ENCODE results near the gene PCDHGB2. TPM values are rescaled to one million over a fixed set of nuclear protein-coding genes. Genes with fewer than 3 reads are reported as not detected.

Gene PCDHGB2
- total RNA-seq, 1 donor from 2014 or later: 0.65 TPM

DNA sequence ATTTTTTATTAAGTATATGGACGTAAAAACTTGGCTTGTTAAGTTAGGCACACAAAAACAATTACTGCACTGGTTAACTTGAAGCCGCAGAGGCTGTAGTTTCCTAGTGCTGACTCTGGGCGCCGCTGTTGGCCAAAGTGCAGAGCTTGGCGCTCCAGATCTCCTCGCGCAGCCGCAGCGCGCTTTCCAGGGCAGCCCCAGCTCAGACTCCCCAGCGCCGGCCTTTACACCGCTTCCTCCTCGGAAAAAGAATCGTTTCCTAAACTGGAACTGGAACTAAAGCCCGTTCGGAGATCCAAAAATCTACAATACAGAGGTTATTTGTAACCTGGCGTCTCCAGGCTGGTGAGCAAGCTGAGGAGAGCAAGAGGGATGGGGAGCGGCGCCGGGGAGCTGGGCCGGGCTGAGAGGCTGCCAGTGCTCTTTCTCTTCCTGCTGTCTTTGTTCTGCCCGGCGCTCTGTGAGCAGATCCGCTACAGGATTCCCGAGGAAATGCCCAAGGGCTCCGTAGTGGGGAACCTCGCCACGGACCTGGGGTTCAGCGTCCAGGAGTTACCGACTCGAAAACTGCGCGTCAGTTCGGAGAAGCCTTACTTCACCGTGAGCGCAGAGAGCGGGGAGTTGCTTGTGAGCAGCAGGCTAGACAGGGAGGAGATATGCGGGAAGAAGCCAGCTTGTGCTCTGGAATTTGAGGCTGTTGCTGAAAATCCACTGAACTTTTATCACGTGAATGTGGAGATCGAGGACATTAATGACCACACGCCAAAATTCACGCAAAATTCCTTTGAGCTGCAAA lies 38.2 kb downstream of the PCDHGB2 start, which contains the start of gene PCDHGB5:
Gene PCDHGB5 (plus strand): TSS at position 192 of the 796 bp plus-strand sequence. CDS start 181 bp downstream, at position 373.

DNA sequence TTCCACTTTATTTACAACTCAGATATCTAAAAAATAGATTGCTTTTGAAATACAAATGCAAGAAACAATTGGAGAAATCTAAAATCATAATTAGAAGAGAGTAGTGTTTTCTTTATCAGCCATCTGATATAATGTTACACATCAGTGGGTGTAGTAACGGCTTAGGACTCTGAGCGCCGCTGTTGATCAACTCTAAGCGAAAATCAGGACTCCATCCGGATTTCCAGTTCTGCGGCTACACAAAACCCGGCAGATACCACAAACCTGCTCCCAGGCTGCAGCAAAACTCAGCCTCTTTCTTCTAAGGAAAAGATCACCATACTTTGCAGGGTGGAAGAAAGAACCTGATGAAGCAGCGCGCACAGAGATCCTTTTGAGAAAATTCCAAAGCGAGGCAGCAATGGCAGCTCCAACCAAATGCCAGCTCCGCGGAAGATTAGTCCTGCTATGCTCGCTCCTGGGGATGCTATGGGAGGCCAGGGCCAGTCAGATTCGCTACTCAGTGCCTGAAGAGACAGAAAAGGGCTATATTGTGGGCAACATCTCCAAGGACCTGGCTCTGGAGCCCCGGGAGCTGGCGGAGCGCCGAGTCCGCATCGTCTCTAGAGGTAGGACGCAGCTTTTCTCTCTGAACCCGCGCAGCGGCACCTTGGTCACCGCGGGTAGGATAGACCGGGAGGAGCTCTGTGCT lies 42.9 kb downstream of the PCDHGB2 start, which contains the start of gene PCDHGA9:
Gene PCDHGA9 (plus strand): TSS at position 226 of the 691 bp plus-strand sequence. CDS start 175 bp downstream, at position 401.

DNA sequence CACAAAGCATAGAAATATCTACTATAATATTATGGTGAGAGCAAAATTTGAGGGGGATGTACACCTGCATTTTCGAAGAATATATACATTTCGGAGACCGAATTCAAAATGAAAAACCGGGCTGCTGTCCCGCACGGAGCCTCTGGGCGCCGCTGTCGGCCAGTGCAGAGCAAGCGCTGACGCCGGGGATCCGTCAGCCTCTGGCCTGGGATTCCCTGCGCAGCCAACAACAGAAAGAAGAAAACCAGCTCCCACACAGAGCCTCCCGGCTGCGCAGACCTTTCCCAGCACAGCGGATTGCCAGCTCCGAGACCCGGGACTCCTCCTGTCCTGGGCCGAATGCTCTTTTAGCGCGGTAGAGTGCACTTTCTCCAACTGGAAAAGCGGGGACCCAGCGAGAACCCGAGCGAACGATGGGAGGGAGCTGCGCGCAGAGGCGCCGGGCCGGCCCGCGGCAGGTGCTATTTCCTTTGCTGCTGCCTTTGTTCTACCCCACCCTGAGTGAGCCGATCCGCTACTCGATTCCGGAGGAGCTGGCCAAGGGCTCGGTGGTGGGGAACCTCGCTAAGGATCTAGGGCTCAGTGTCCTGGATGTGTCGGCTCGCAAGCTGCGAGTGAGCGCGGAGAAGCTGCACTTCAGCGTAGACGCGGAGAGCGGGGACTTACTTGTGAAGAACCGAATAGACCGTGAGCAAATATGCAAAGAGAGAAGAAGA lies 48.2 kb downstream of the PCDHGB2 start, which contains the start of gene PCDHGB6:
Gene PCDHGB6 (plus strand): TSS at position 232 of the 716 bp plus-strand sequence. CDS start 182 bp downstream, at position 414.

Other genes starting within 250 kb of the PCDHGB2 start
- gene PCDHB4, start 238.2 kb upstream of the PCDHGB2 start, total RNA-seq: under 0.01 and 0.15 TPM in 2 replicates
- under 0.01 and 0.46 TPM in 2 replicates for gene PCDHB5, start 224.8 kb upstream of the PCDHGB2 start, total RNA-seq
- not detected in 2 replicates for gene PCDHB6, start 209.9 kb upstream of the PCDHGB2 start, total RNA-seq
- under 0.01 TPM in 1 of 2 replicates, not detected in the other for gene PCDHB7, start 187.3 kb upstream of the PCDHGB2 start, total RNA-seq
- under 0.01 and 0.15 TPM in 2 replicates for gene PCDHB8, start 182.2 kb upstream of the PCDHGB2 start, total RNA-seq
- under 0.01 TPM in 2 replicates for gene PCDHB16, start 177.6 kb upstream of the PCDHGB2 start, total RNA-seq
- 0.15 TPM in 1 of 2 replicates, not detected in the other for gene PCDHB9, start 172.8 kb upstream of the PCDHGB2 start, total RNA-seq
- gene PCDHB10, start 167.6 kb upstream of the PCDHGB2 start, total RNA-seq: 0.30 and 0.32 TPM in 2 replicates
- under 0.01 and 0.15 TPM in 2 replicates for gene PCDHB11, start 160.4 kb upstream of the PCDHGB2 start, total RNA-seq
- under 0.01 TPM in 1 of 2 replicates, not detected in the other for gene PCDHB12, start 151.3 kb upstream of the PCDHGB2 start, total RNA-seq
- 0.15 and 0.65 TPM in 2 replicates for gene PCDHB13, start 146.1 kb upstream of the PCDHGB2 start, total RNA-seq
- 0.61 and 0.65 TPM in 2 replicates for gene PCDHB14, start 136.7 kb upstream of the PCDHGB2 start, total RNA-seq
- 0.32 and 0.46 TPM in 2 replicates for gene PCDHB15, start 114.6 kb upstream of the PCDHGB2 start, total RNA-seq
- gene SLC25A2, start 55.9 kb upstream of the PCDHGB2 start, total RNA-seq: 0.15 TPM in 1 of 2 replicates, not detected in the other
- gene TAF7, start 39.2 kb upstream of the PCDHGB2 start, total RNA-seq: 76.7 and 85.6 TPM in 2 replicates
- gene PCDHGA1, start 29.5 kb upstream of the PCDHGB2 start, total RNA-seq: under 0.01 and 0.32 TPM in 2 replicates
- gene PCDHGA2, start 21.2 kb upstream of the PCDHGB2 start, total RNA-seq: 0.46 and 0.65 TPM in 2 replicates
- 0.15 and 0.32 TPM in 2 replicates for gene PCDHGA3, start 16.2 kb upstream of the PCDHGB2 start, total RNA-seq
- under 0.01 and 0.65 TPM in 2 replicates for gene PCDHGB1, start 9.9 kb upstream of the PCDHGB2 start, total RNA-seq
- 1.7 and 1.9 TPM in 2 replicates for gene PCDHGA4, start 5.0 kb upstream of the PCDHGB2 start, total RNA-seq
- 0.30 and 0.32 TPM in 2 replicates for gene PCDHGA5, start 4.2 kb downstream of the PCDHGB2 start, total RNA-seq
- 0.46 and 1.3 TPM in 2 replicates for gene PCDHGB3, start 10.2 kb downstream of the PCDHGB2 start, total RNA-seq
- 0.76 and 0.97 TPM in 2 replicates for gene PCDHGA6, start 13.9 kb downstream of the PCDHGB2 start, total RNA-seq
- gene PCDHGA7, start 22.7 kb downstream of the PCDHGB2 start, total RNA-seq: 0.65 and 0.91 TPM in 2 replicates
- gene PCDHGB4, start 27.7 kb downstream of the PCDHGB2 start, total RNA-seq: 4.9 and 10.1 TPM in 2 replicates
- 0.46 and 0.97 TPM in 2 replicates for gene PCDHGA8, start 32.6 kb downstream of the PCDHGB2 start, total RNA-seq
- gene PCDHGB5, start 38.0 kb downstream of the PCDHGB2 start, total RNA-seq: 6.1 and 9.1 TPM in 2 replicates
- gene PCDHGA9, start 42.8 kb downstream of the PCDHGB2 start, total RNA-seq: 0.76 and 0.97 TPM in 2 replicates
- 0.97 and 1.1 TPM in 2 replicates for gene PCDHGB6, start 48.0 kb downstream of the PCDHGB2 start, total RNA-seq
- 2.3 TPM in 2 replicates for gene PCDHGA10, start 53.0 kb downstream of the PCDHGB2 start, total RNA-seq
- 2.9 and 3.3 TPM in 2 replicates for gene PCDHGB7, start 57.7 kb downstream of the PCDHGB2 start, total RNA-seq
- 5.3 and 5.8 TPM in 2 replicates for gene PCDHGA11, start 61.1 kb downstream of the PCDHGB2 start, total RNA-seq
- 5.2 and 5.9 TPM in 2 replicates for gene PCDHGA12, start 70.5 kb downstream of the PCDHGB2 start, total RNA-seq
- gene PCDHGC3, start 116.0 kb downstream of the PCDHGB2 start, total RNA-seq: 6.5 and 7.8 TPM in 2 replicates
- 0.32 and 0.46 TPM in 2 replicates for gene PCDHGC4, start 125.0 kb downstream of the PCDHGB2 start, total RNA-seq
- gene PCDHGC5, start 129.1 kb downstream of the PCDHGB2 start, total RNA-seq: 0.32 TPM in 1 of 2 replicates, not detected in the other